A673 (cell line): ENCODE results near the gene HLA-G.

Source experiments
- EZH2 ChIP-seq: fragments of 200-600 bp; sonication (generic); IDR thresholded peaks from 2 replicates; pipeline ENCODE4 v1.6.1; 2017; ENCODE audit warnings: borderline replicate concordance, low read depth, mild to moderate bottlenecking, mixed read lengths, antibody characterized with exemption, low read length; ENCODE audit not compliant: poor library complexity, severe bottlenecking
- TF ChIP-seq, protein P1 (sequence below): fragments of 300-800, 200-600 bp; sonication (generic); conservative IDR thresholded peaks from 2 replicates; pipeline ENCODE4 v1.5.1; 2017; ENCODE audit warnings: low read depth, mild to moderate bottlenecking, antibody characterized with exemption, low read length, moderate library complexity, mixed read lengths

DNA sequence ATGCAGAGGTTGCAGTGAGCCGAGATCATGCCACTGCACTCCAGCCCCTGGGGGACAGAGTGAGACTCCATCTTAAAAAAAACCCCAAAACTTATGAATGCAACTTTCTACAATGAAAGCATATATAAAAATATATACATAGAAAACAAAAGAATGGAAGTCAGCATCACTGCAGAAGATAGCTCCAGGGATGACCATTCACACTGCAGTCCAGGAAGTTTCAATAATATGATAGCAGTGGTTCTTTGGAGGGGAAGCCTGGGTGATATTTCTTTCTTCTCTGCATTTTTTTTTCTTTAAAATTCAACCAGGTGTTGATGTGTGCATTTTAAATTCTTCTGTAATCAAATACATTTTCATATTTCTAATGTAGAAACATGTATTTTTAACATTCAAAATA lies 12.3 kb downstream of the HLA-G start:
- TF ChIP-seq, protein P1, sequence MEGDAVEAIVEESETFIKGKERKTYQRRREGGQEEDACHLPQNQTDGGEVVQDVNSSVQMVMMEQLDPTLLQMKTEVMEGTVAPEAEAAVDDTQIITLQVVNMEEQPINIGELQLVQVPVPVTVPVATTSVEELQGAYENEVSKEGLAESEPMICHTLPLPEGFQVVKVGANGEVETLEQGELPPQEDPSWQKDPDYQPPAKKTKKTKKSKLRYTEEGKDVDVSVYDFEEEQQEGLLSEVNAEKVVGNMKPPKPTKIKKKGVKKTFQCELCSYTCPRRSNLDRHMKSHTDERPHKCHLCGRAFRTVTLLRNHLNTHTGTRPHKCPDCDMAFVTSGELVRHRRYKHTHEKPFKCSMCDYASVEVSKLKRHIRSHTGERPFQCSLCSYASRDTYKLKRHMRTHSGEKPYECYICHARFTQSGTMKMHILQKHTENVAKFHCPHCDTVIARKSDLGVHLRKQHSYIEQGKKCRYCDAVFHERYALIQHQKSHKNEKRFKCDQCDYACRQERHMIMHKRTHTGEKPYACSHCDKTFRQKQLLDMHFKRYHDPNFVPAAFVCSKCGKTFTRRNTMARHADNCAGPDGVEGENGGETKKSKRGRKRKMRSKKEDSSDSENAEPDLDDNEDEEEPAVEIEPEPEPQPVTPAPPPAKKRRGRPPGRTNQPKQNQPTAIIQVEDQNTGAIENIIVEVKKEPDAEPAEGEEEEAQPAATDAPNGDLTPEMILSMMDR: no peak
- no peak for TF ChIP-seq EZH2
